ENCODE results near the gene GGCT. TPM values are rescaled to one million over a fixed set of nuclear protein-coding genes. Genes with fewer than 3 reads are reported as not detected.
"Not testable (repeated sequence)": the region's sequence is repeated elsewhere in the genome, so short reads cannot be mapped to it uniquely, and the experiment has no call there.

The GGCT gene
- total RNA-seq, 2 experiments from 2014 or later: 83.0 to 83.8 TPM

- CTCF ChIA-PET: interaction anchor here (1.0 kb wide), 1 partner anchor 8 kb away, joined by 5 read pairs; no protein-coding TSS in a partner anchor
Measured at GRCh38 chr7:30514177-30514576, 9.5 kb upstream of the GGCT start.

GRCh38 chr7:30513762-30514161 lies 9.1 kb upstream of the GGCT start:
- Mint-ChIP-seq H3K4me1 (ENCODE audit: low read depth) (peaks cover 7% of the 10 kb centered on the region), H3K9me3 (no peaks in the 10 kb centered on the region), H3K27ac (no peak overlapping the region), H3K27me3 (ENCODE audit: low read depth) (no peaks in the 10 kb centered on the region), H3K4me3 (no peak overlapping the region), H3K36me3 (ENCODE audit: low read depth) (no peaks in the 10 kb centered on the region)
- CTCF ChIA-PET: interaction anchor here (1.0 to 1.9 kb wide), 4 partner anchors 35 to 52 kb away, joined by 3 to 8 read pairs (median 6); partner anchors contain the start of gene NOD1
- intact Hi-C loops (cut with micrococcal nuclease): no loop called here
- DNase-seq: no peak

More at GRCh38 chr7:30514177-30514576, 9.5 kb upstream of the GGCT start:
- DNase-seq: no peak
- Mint-ChIP-seq H3K9me3 (no peaks in the 10 kb centered on the region), H3K4me3 (no peak overlapping the region), H3K4me1 (ENCODE audit: low read depth) (peaks cover 7% of the 10 kb centered on the region), H3K36me3 (ENCODE audit: low read depth) (no peaks in the 10 kb centered on the region), H3K27ac (no peak overlapping the region), H3K27me3 (ENCODE audit: low read depth) (no peaks in the 10 kb centered on the region)
- intact Hi-C loops (cut with micrococcal nuclease): no loop called here

- intact Hi-C loops (cut with micrococcal nuclease): no loop called here
- H3K4me3 Mint-ChIP-seq: no peak overlapping the region
- H3K9me3 Mint-ChIP-seq: peaks cover 4% of the 10 kb centered on the region
- CTCF ChIA-PET: interaction anchor here (1.0 to 2.1 kb wide), 7 partner anchors 37 to 57 kb away, joined by 3 to 8 read pairs (median 4); no protein-coding TSS in a partner anchor
- no peaks in the 10 kb centered on the region for H3K36me3 Mint-ChIP-seq (ENCODE audit: low read depth)
- DNase-seq: no peak
- peaks cover 3% of the 10 kb centered on the region for H3K4me1 Mint-ChIP-seq (ENCODE audit: low read depth)
- H3K27me3 Mint-ChIP-seq (ENCODE audit: low read depth): no peaks in the 10 kb centered on the region
- H3K27ac Mint-ChIP-seq: no peak overlapping the region
Measured at GRCh38 chr7:30511973-30512662, 7.5 kb upstream of the GGCT start.

GRCh38 chr7:30511494-30511893 lies 6.9 kb upstream of the GGCT start:
- Mint-ChIP-seq H3K27me3 (ENCODE audit: low read depth) (no peaks in the 10 kb centered on the region), H3K27ac (no peak overlapping the region), H3K4me1 (ENCODE audit: low read depth) (no peaks in the 10 kb centered on the region), H3K36me3 (ENCODE audit: low read depth) (no peaks in the 10 kb centered on the region), H3K9me3 (peaks cover 4% of the 10 kb centered on the region), H3K4me3 (no peak overlapping the region)
- no peak for DNase-seq
- CTCF ChIA-PET: interaction anchor here (0.8 to 2.1 kb wide), 10 partner anchors 11 to 348 kb away, joined by 3 to 7 read pairs (median 4); no protein-coding TSS in a partner anchor
- intact Hi-C loops (cut with micrococcal nuclease): no loop called here

GRCh38 chr7:30510124-30511075 lies 5.8 kb upstream of the GGCT start:
- no peak overlapping the region for H3K4me3 Mint-ChIP-seq
- peaks cover 5% of the 10 kb centered on the region for H3K4me1 Mint-ChIP-seq (ENCODE audit: low read depth)
- CTCF ChIA-PET: interaction anchor here (0.7 to 2.1 kb wide), 14 partner anchors 12 to 347 kb away, joined by 3 to 7 read pairs (median 3); partner anchors contain the start of gene NOD1
- no peak overlapping the region for H3K27ac Mint-ChIP-seq
- H3K27me3 Mint-ChIP-seq (ENCODE audit: low read depth): no peaks in the 10 kb centered on the region
- peaks cover 4% of the 10 kb centered on the region for H3K9me3 Mint-ChIP-seq
- peak; percentile 57 for DNase-seq
- H3K36me3 Mint-ChIP-seq (ENCODE audit: low read depth): no peaks in the 10 kb centered on the region
- intact Hi-C loops (cut with micrococcal nuclease): loop anchor here (1.0 kb wide), 2 partner anchors 54 to 228 kb away; no protein-coding TSS in a partner anchor

- H3K36me3 Mint-ChIP-seq (ENCODE audit: low read depth); H3K27me3 Mint-ChIP-seq (ENCODE audit: low read depth); H3K4me3 Mint-ChIP-seq; H3K27ac Mint-ChIP-seq; H3K4me1 Mint-ChIP-seq (ENCODE audit: low read depth); H3K9me3 Mint-ChIP-seq; DNase-seq: not testable (repeated sequence)
- intact Hi-C loops (cut with micrococcal nuclease): loop anchor here (10.0 kb wide), 1 partner anchor 1985 kb away; the partner anchor contains the start of genes AVL9 and LSM5
- CTCF ChIA-PET: interaction anchor here (0.8 kb wide), 1 partner anchor 55 kb away, joined by 3 read pairs; no protein-coding TSS in a partner anchor
Measured at GRCh38 chr7:30509171-30509857, 4.7 kb upstream of the GGCT start.

GRCh38 chr7:30507346-30507900 lies 2.8 kb upstream of the GGCT start:
- H3K9me3 Mint-ChIP-seq; H3K27ac Mint-ChIP-seq; DNase-seq; H3K4me3 Mint-ChIP-seq; H3K27me3 Mint-ChIP-seq (ENCODE audit: low read depth): not testable (repeated sequence)
- intact Hi-C loops (cut with micrococcal nuclease): loop anchor here (10.0 kb wide), 1 partner anchor 1987 kb away; the partner anchor contains the start of genes AVL9 and LSM5
- Mint-ChIP-seq H3K36me3 (ENCODE audit: low read depth) (peaks cover 16% of the 10 kb centered on the region), H3K4me1 (ENCODE audit: low read depth) (peaks cover 20% of the 10 kb centered on the region)
- CTCF ChIA-PET: interaction anchor here (0.7 to 2.0 kb wide), 3 partner anchors 12 to 154 kb away, joined by 3 to 15 read pairs (median 3); no protein-coding TSS in a partner anchor

- Mint-ChIP-seq H3K9me3 (peaks cover 4% of the 10 kb centered on the region), H3K27me3 (ENCODE audit: low read depth) (no peaks in the 10 kb centered on the region), H3K4me1 (ENCODE audit: low read depth) (peaks cover 37% of the 10 kb centered on the region), H3K27ac (peak overlapping the region; percentile 85), H3K4me3 (peak overlapping the region; percentile 82), H3K36me3 (ENCODE audit: low read depth) (peaks cover 27% of the 10 kb centered on the region)
- CTCF ChIA-PET: no interaction called here
- no peak for DNase-seq
- intact Hi-C loops (cut with micrococcal nuclease): loop anchor here (1.0 to 10.0 kb wide), 4 partner anchors 26 to 1990 kb away; partner anchors contain the start of genes AVL9, FKBP14 and LSM5
Measured at GRCh38 chr7:30505174-30505697, 607 bp upstream of the GGCT start.

GRCh38 chr7:30503274-30504212 lies 1.1 kb downstream of the GGCT start:
- DNase-seq: no peak
- peaks cover 40% of the 10 kb centered on the region for H3K36me3 Mint-ChIP-seq (ENCODE audit: low read depth)
- H3K4me3 Mint-ChIP-seq: peak overlapping the region; percentile 82
- peaks cover 4% of the 10 kb centered on the region for H3K9me3 Mint-ChIP-seq
- H3K27me3 Mint-ChIP-seq (ENCODE audit: low read depth): no peaks in the 10 kb centered on the region
- H3K27ac Mint-ChIP-seq: peak overlapping the region; percentile 73
- intact Hi-C loops (cut with micrococcal nuclease): loop anchor here (1.0 to 10.0 kb wide), 5 partner anchors 91 to 1991 kb away; partner anchors contain the start of genes AVL9, FKBP14, GARS1 and LSM5
- H3K4me1 Mint-ChIP-seq (ENCODE audit: low read depth): peaks cover 38% of the 10 kb centered on the region
- CTCF ChIA-PET: interaction anchor here (0.6 to 1.1 kb wide), 2 partner anchors 61 to 79 kb away, joined by 4 read pairs; no protein-coding TSS in a partner anchor

- no peak overlapping the region for H3K27ac Mint-ChIP-seq
- peaks cover 42% of the 10 kb centered on the region for H3K36me3 Mint-ChIP-seq (ENCODE audit: low read depth)
- CTCF ChIA-PET: interaction anchor here (0.6 kb wide), 1 partner anchor 49 kb away, joined by 5 read pairs; no protein-coding TSS in a partner anchor
Measured at GRCh38 chr7:30502470-30503251, 2.0 kb downstream of the GGCT start.

More at GRCh38 chr7:30502470-30503251, 2.0 kb downstream of the GGCT start:
- DNase-seq: no peak
- no peaks in the 10 kb centered on the region for H3K27me3 Mint-ChIP-seq (ENCODE audit: low read depth)
- H3K9me3 Mint-ChIP-seq: peaks cover under 1% of the 10 kb centered on the region
- H3K4me3 Mint-ChIP-seq: peak overlapping the region; percentile 82
- intact Hi-C loops (cut with micrococcal nuclease): loop anchor here (10.0 kb wide), 1 partner anchor 1992 kb away; the partner anchor contains the start of genes AVL9 and LSM5
- peaks cover 38% of the 10 kb centered on the region for H3K4me1 Mint-ChIP-seq (ENCODE audit: low read depth)

Data from activated naive CD4-positive, alpha-beta T cell treated with anti-CD3 and anti-CD28 coated beads for 36 hours (primary cell).